KMS-11 (cell line): Measurements from ENCODE around the gene SRR.

Source experiments
- H2AFZ ChIP-seq: fragments of 200-600 bp; sonication (generic); 2 replicates; pipeline ENCODE4 v1.6.1; 2016; ENCODE audit warnings: antibody characterized with exemption, mixed run types, low read depth
- H3K27ac ChIP-seq: fragments of 200-600 bp; sonication (generic); 2 replicates; pipeline ENCODE4 v1.6.1; 2016; ENCODE audit warnings: mild to moderate bottlenecking, mixed run types
- H3K27me3 ChIP-seq: fragments of 200-600 bp; sonication (generic); 2 replicates; pipeline ENCODE4 v1.6.1; 2017; ENCODE audit warnings: mild to moderate bottlenecking, low read depth, mixed run types, moderate library complexity; ENCODE audit not compliant: insufficient read depth
- H3K36me3 ChIP-seq: fragments of 200-600 bp; sonication (generic); 2 replicates; pipeline ENCODE4 v1.6.1; 2017; ENCODE audit warnings: mild to moderate bottlenecking, mixed run types; ENCODE audit not compliant: insufficient read depth
- H3K4me1 ChIP-seq: fragments of 200-600 bp; sonication (generic); 2 replicates; pipeline ENCODE4 v1.6.1; 2016; ENCODE audit warnings: mild to moderate bottlenecking, low read depth, mixed run types; ENCODE audit not compliant: poor library complexity, severe bottlenecking
- H3K4me2 ChIP-seq: fragments of 200-600 bp; sonication (generic); 2 replicates; pipeline ENCODE4 v1.7.0; 2016; ENCODE audit warnings: mild to moderate bottlenecking, mixed run types
- H3K4me3 ChIP-seq: fragments of 200-600 bp; sonication (generic); IDR thresholded peaks from 2 replicates; pipeline ENCODE4 v1.6.1; 2017; ENCODE audit warnings: low read depth, low read length, mixed read lengths; ENCODE audit not compliant: insufficient read depth
- H3K79me2 ChIP-seq: fragments of 200-600 bp; sonication (generic); 2 replicates; pipeline ENCODE4 v1.6.1; 2016; ENCODE audit warnings: low read depth, mixed run types; ENCODE audit not compliant: insufficient read depth
- H3K9ac ChIP-seq: fragments of 200-600 bp; sonication (generic); 2 replicates; pipeline ENCODE4 v1.6.1; 2016; ENCODE audit warnings: mild to moderate bottlenecking, mixed run types
- H4K20me1 ChIP-seq: fragments of 200-600 bp; sonication (generic); 2 replicates; pipeline ENCODE4 v1.6.1; 2016; ENCODE audit warnings: mild to moderate bottlenecking, mixed run types; ENCODE audit not compliant: insufficient read depth
- TF ChIP-seq, protein P1 (sequence below): fragments of 200-600 bp; sonication (generic); conservative IDR thresholded peaks from 2 replicates; pipeline ENCODE4 v1.6.1; 2017; ENCODE audit warnings: low read depth, mild to moderate bottlenecking, antibody characterized with exemption, low read length, moderate library complexity, mixed read lengths

The SRR gene

DNA sequence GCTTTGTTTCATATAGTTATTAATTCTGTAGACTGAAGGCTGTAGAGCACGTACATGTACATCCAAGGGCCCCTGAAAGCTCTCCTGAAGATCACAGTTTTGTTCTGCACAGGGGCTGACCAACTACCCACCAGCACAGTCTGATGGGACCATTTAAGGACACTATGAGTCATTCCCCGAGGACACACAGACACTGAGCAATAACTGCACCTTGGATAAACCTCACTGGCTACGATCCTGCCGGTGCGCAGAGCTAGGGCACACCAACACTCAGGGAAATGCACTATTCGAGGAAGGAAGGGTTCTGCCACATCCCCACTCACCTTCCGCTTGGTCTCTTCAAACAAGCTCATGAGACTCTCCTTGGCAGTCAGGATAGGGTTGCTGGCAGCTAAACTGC, 20.4 kb upstream of the SRR start:
- TF ChIP-seq, protein P1, sequence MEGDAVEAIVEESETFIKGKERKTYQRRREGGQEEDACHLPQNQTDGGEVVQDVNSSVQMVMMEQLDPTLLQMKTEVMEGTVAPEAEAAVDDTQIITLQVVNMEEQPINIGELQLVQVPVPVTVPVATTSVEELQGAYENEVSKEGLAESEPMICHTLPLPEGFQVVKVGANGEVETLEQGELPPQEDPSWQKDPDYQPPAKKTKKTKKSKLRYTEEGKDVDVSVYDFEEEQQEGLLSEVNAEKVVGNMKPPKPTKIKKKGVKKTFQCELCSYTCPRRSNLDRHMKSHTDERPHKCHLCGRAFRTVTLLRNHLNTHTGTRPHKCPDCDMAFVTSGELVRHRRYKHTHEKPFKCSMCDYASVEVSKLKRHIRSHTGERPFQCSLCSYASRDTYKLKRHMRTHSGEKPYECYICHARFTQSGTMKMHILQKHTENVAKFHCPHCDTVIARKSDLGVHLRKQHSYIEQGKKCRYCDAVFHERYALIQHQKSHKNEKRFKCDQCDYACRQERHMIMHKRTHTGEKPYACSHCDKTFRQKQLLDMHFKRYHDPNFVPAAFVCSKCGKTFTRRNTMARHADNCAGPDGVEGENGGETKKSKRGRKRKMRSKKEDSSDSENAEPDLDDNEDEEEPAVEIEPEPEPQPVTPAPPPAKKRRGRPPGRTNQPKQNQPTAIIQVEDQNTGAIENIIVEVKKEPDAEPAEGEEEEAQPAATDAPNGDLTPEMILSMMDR, result no peak
- Histone ChIP-seq H3K36me3 (no peaks in the 10 kb centered on the region), H2AFZ (no peak overlapping the region), H3K79me2 (no peaks in the 10 kb centered on the region), H3K4me2 (no peak overlapping the region), H3K4me1 (peaks cover 16% of the 10 kb centered on the region), H4K20me1 (no peaks in the 10 kb centered on the region), H3K4me3 (no peak overlapping the region), H3K27me3 (no peaks in the 10 kb centered on the region), H3K27ac (no peak overlapping the region), H3K9ac (no peak overlapping the region)

GRCh38 chr17:2289878-2290478, 13.8 kb upstream of the SRR start:
- H3K27me3 ChIP-seq, result no peaks in the 10 kb centered on the region
- H4K20me1 ChIP-seq, result no peaks in the 10 kb centered on the region
- no peak overlapping the region for H2AFZ ChIP-seq
- H3K9ac ChIP-seq, result no peak overlapping the region
- TF ChIP-seq, protein P1, result no peak
- H3K4me2 ChIP-seq, result no peak overlapping the region
- no peaks in the 10 kb centered on the region for H3K79me2 ChIP-seq
- peaks cover 7% of the 10 kb centered on the region for H3K4me1 ChIP-seq
- H3K36me3 ChIP-seq, result no peaks in the 10 kb centered on the region
- H3K27ac ChIP-seq, result no peak overlapping the region
- no peak overlapping the region for H3K4me3 ChIP-seq

- H4K20me1 ChIP-seq, result no peaks in the 10 kb centered on the region
- TF ChIP-seq, protein P1, result no peak
- H3K9ac ChIP-seq, result no peak overlapping the region
- no peak overlapping the region for H3K4me3 ChIP-seq
- H2AFZ ChIP-seq, result no peak overlapping the region
- H3K27me3 ChIP-seq, result no peaks in the 10 kb centered on the region
- no peak overlapping the region for H3K27ac ChIP-seq
- H3K4me2 ChIP-seq, result no peak overlapping the region
- H3K79me2 ChIP-seq, result no peaks in the 10 kb centered on the region
- H3K4me1 ChIP-seq, result peaks cover 8% of the 10 kb centered on the region
- H3K36me3 ChIP-seq, result no peaks in the 10 kb centered on the region
Measured at GRCh38 chr17:2292100-2292499, 11.7 kb upstream of the SRR start.

GRCh38 chr17:2295575-2295974, 8.2 kb upstream of the SRR start:
- TF ChIP-seq, protein P1, result no peak
- no peaks in the 10 kb centered on the region for H3K36me3 ChIP-seq
- no peak overlapping the region for H3K27ac ChIP-seq
- no peak overlapping the region for H3K9ac ChIP-seq
- peaks cover 8% of the 10 kb centered on the region for H3K4me1 ChIP-seq
- H3K27me3 ChIP-seq, result no peaks in the 10 kb centered on the region
- no peaks in the 10 kb centered on the region for H4K20me1 ChIP-seq
- no peaks in the 10 kb centered on the region for H3K79me2 ChIP-seq
- no peak overlapping the region for H2AFZ ChIP-seq
- H3K4me2 ChIP-seq, result no peak overlapping the region
- H3K4me3 ChIP-seq, result no peak overlapping the region
